Measurements from ENCODE around the gene NSD2.

Gene NSD2

GRCh38 chr4:1975880-1976279 is 104.7 kb downstream of the NSD2 start:
- H3K9me3 ChIP-seq (ENCODE audit: insufficient read depth, low read length), result no peaks in the 10 kb centered on the region
- no peak overlapping the region for H3K4me3 ChIP-seq (ENCODE audit: insufficient read depth, low read length, poor library complexity, severe bottlenecking)
- H3F3A ChIP-seq (ENCODE audit: insufficient read depth), result peaks cover 7% of the 10 kb centered on the region; the same call in 1 of the 2 replicates
- H2AFZ ChIP-seq (ENCODE audit: low read depth, low read length, severe bottlenecking), result no peak overlapping the region
- no peaks in the 10 kb centered on the region for H3K79me2 ChIP-seq (ENCODE audit: insufficient read depth, low read length)
- no peak overlapping the region for H3K4me2 ChIP-seq (ENCODE audit: low read depth, low read length, poor library complexity, severe bottlenecking)
- H3K36me3 ChIP-seq (ENCODE audit: low read length), result peaks cover 6% of the 10 kb centered on the region
- H4K20me1 ChIP-seq (ENCODE audit: low read depth, low read length), result peaks cover 3% of the 10 kb centered on the region; the same call in 1 of the 2 replicates
- no peak overlapping the region for H3K27ac ChIP-seq (ENCODE audit: low read depth, low read length)
- no peak for TF ChIP-seq EZH2phosphoT487 (conservative IDR thresholded peaks at IDR 0.05; ENCODE audit: low read length)
- TF ChIP-seq CTCF (IDR thresholded peaks at IDR 0.05; ENCODE audit: insufficient read depth, low read length, poor library complexity, severe bottlenecking), result no peak
- H3K9ac ChIP-seq (ENCODE audit: low read length), result no peak overlapping the region
- no peaks in the 10 kb centered on the region for H3K9me2 ChIP-seq (replicated peaks; ENCODE audit: insufficient read depth, low read length)
- H3K27me3 ChIP-seq (ENCODE audit: low read length), result no peaks in the 10 kb centered on the region

- H3K36me3 ChIP-seq (ENCODE audit: low read length), result peaks cover 9% of the 10 kb centered on the region
- peaks cover 4% of the 10 kb centered on the region; the same call in 1 of the 2 replicates for H4K20me1 ChIP-seq (ENCODE audit: low read depth, low read length)
- H3K4me3 ChIP-seq (ENCODE audit: insufficient read depth, low read length, poor library complexity, severe bottlenecking), result no peak overlapping the region
- peaks cover 15% of the 10 kb centered on the region for H3F3A ChIP-seq (ENCODE audit: insufficient read depth)
- no peaks in the 10 kb centered on the region for H3K79me2 ChIP-seq (ENCODE audit: insufficient read depth, low read length)
- H3K4me2 ChIP-seq (ENCODE audit: low read depth, low read length, poor library complexity, severe bottlenecking), result no peak overlapping the region
- no peak for TF ChIP-seq CTCF (IDR thresholded peaks at IDR 0.05; ENCODE audit: insufficient read depth, low read length, poor library complexity, severe bottlenecking)
- no peak for TF ChIP-seq EZH2phosphoT487 (conservative IDR thresholded peaks at IDR 0.05; ENCODE audit: low read length)
- no peak overlapping the region for H2AFZ ChIP-seq (ENCODE audit: low read depth, low read length, severe bottlenecking)
- H3K9ac ChIP-seq (ENCODE audit: low read length), result no peak overlapping the region
- no peaks in the 10 kb centered on the region for H3K9me3 ChIP-seq (ENCODE audit: insufficient read depth, low read length)
- H3K9me2 ChIP-seq (replicated peaks; ENCODE audit: insufficient read depth, low read length), result no peaks in the 10 kb centered on the region
- no peaks in the 10 kb centered on the region for H3K27me3 ChIP-seq (ENCODE audit: low read length)
- H3K27ac ChIP-seq (ENCODE audit: low read depth, low read length), result no peak overlapping the region
Observed at GRCh38 chr4:1976416-1977352, 105.5 kb downstream of the NSD2 start.

- H3K36me3 ChIP-seq (ENCODE audit: low read length), result peaks cover 15% of the 10 kb centered on the region
- H3K27me3 ChIP-seq (ENCODE audit: low read length), result no peaks in the 10 kb centered on the region
- no peak overlapping the region for H3K4me3 ChIP-seq (ENCODE audit: insufficient read depth, low read length, poor library complexity, severe bottlenecking)
- TF ChIP-seq EZH2phosphoT487 (conservative IDR thresholded peaks at IDR 0.05; ENCODE audit: low read length) (no peak), CTCF (IDR thresholded peaks at IDR 0.05; ENCODE audit: insufficient read depth, low read length, poor library complexity, severe bottlenecking) (no peak)
- H3K4me2 ChIP-seq (ENCODE audit: low read depth, low read length, poor library complexity, severe bottlenecking), result no peak overlapping the region
- no peak overlapping the region for H3K9ac ChIP-seq (ENCODE audit: low read length)
- H3K9me2 ChIP-seq (replicated peaks; ENCODE audit: insufficient read depth, low read length), result no peaks in the 10 kb centered on the region
- H3F3A ChIP-seq (ENCODE audit: insufficient read depth), result peaks cover 26% of the 10 kb centered on the region
- H3K9me3 ChIP-seq (ENCODE audit: insufficient read depth, low read length), result no peaks in the 10 kb centered on the region
- peaks cover 4% of the 10 kb centered on the region; the same call in 1 of the 2 replicates for H4K20me1 ChIP-seq (ENCODE audit: low read depth, low read length)
- no peak overlapping the region for H2AFZ ChIP-seq (ENCODE audit: low read depth, low read length, severe bottlenecking)
- no peaks in the 10 kb centered on the region for H3K79me2 ChIP-seq (ENCODE audit: insufficient read depth, low read length)
- no peak overlapping the region for H3K27ac ChIP-seq (ENCODE audit: low read depth, low read length)
Observed at GRCh38 chr4:1978226-1978625, 107.0 kb downstream of the NSD2 start.

All from SU-DHL-6 (cell line).